Measurements from ENCODE around the gene SHROOM3. TPM values are rescaled to one million over a fixed set of nuclear protein-coding genes. Genes with fewer than 3 reads are reported as not detected.

SHROOM3 gene
- total and polyA plus RNA-seq, 2 of the 13 experiments (the other 11 are each of a cell fraction or from before 2014, with no cell fraction given): 0.01 TPM; not detected in 1

- TF ChIP-seq ZNF512B (CRISPR knock-in tag; IDR thresholded peaks at IDR 0.05; ENCODE audit: borderline replicate concordance) (no peak), ARID5B (CRISPR knock-in tag; IDR thresholded peaks at IDR 0.05) (no peak), ZNF512 (CRISPR knock-in tag; IDR thresholded peaks at IDR 0.05) (no peak), ZSCAN29 (CRISPR knock-in tag; conservative IDR thresholded peaks at IDR 0.05) (no peak), SKI (IDR thresholded peaks at IDR 0.05; ENCODE audit: partially characterized antibody) (no peak), SATB2 (CRISPR knock-in tag; IDR thresholded peaks at IDR 0.05) (no peak)
Measured at GRCh38 chr4:76420188-76420761, 14.8 kb upstream of the SHROOM3 start (continued).

Data from HepG2 (cell line).